ENCODE data around the gene C20orf144.
"Not testable (repeated sequence)": the region's sequence is repeated elsewhere in the genome, so short reads cannot be mapped to it uniquely, and the experiment has no call there.

C20orf144 gene

GRCh38 chr20:33662172-33662571, at the start of gene C20orf144:
Gene C20orf144, plus strand, starts transcription at chr20:33662327. Its CDS starts 19 bp downstream, at chr20:33662346.
- Mint-ChIP-seq H3K4me1 (peaks cover 25% of the 10 kb centered on the region), H3K9me3 (no peaks in the 10 kb centered on the region), H3K27me3 (no peaks in the 10 kb centered on the region), H3K4me3 (peak within 1 kb of the TSS; percentile 82), H3K36me3 (ENCODE audit: low read depth) (peaks cover 2% of the 10 kb centered on the region), H3K27ac (peak within 1 kb of the TSS; percentile 69)
- ATAC-seq, result no peak
- no peak for DNase-seq

GRCh38 chr20:33621717-33622400, 40.3 kb upstream of the C20orf144 start:
- no peaks in the 10 kb centered on the region for H3K27me3 Mint-ChIP-seq
- no peak overlapping the region for H3K27ac Mint-ChIP-seq
- ATAC-seq (no peak), DNase-seq (no peak)
- peaks cover 16% of the 10 kb centered on the region for H3K36me3 Mint-ChIP-seq (ENCODE audit: low read depth)
- H3K4me3 Mint-ChIP-seq, result no peak overlapping the region
- no peaks in the 10 kb centered on the region for H3K9me3 Mint-ChIP-seq
- H3K4me1 Mint-ChIP-seq, result peaks cover 11% of the 10 kb centered on the region

- H3K4me3 Mint-ChIP-seq, result no peak overlapping the region
- ATAC-seq, result no peak
- H3K36me3 Mint-ChIP-seq (ENCODE audit: low read depth), result peaks cover 16% of the 10 kb centered on the region
- H3K27ac Mint-ChIP-seq, result no peak overlapping the region
- H3K4me1 Mint-ChIP-seq, result peaks cover 11% of the 10 kb centered on the region
- DNase-seq, result no peak
- H3K27me3 Mint-ChIP-seq, result no peaks in the 10 kb centered on the region
- H3K9me3 Mint-ChIP-seq, result no peaks in the 10 kb centered on the region
Measured at GRCh38 chr20:33622705-33623365, 39.3 kb upstream of the C20orf144 start.

GRCh38 chr20:33624399-33624798, 37.7 kb upstream of the C20orf144 start:
- Mint-ChIP-seq H3K9me3 (no peaks in the 10 kb centered on the region), H3K27me3 (no peaks in the 10 kb centered on the region), H3K4me3 (no peak overlapping the region), H3K4me1 (peaks cover 11% of the 10 kb centered on the region), H3K36me3 (ENCODE audit: low read depth) (peaks cover 30% of the 10 kb centered on the region), H3K27ac (peak overlapping the region; percentile 44)
- ATAC-seq, result peak; percentile 68
- no peak for DNase-seq

GRCh38 chr20:33626190-33626589, 35.9 kb upstream of the C20orf144 start:
- ATAC-seq (no peak), DNase-seq (no peak)
- Mint-ChIP-seq H3K9me3 (no peaks in the 10 kb centered on the region), H3K27me3 (no peaks in the 10 kb centered on the region), H3K36me3 (ENCODE audit: low read depth) (peaks cover 38% of the 10 kb centered on the region), H3K27ac (no peak overlapping the region), H3K4me1 (peaks cover 11% of the 10 kb centered on the region), H3K4me3 (no peak overlapping the region)

- no peak overlapping the region for H3K4me3 Mint-ChIP-seq
- peaks cover 38% of the 10 kb centered on the region for H3K36me3 Mint-ChIP-seq (ENCODE audit: low read depth)
- H3K27ac Mint-ChIP-seq, result no peak overlapping the region
- DNase-seq (no peak), ATAC-seq (no peak)
- H3K4me1 Mint-ChIP-seq, result peaks cover 11% of the 10 kb centered on the region
- no peaks in the 10 kb centered on the region for H3K9me3 Mint-ChIP-seq
- no peaks in the 10 kb centered on the region for H3K27me3 Mint-ChIP-seq
Measured at GRCh38 chr20:33627577-33628216, 34.4 kb upstream of the C20orf144 start.

GRCh38 chr20:33629533-33629932, 32.6 kb upstream of the C20orf144 start:
- Mint-ChIP-seq H3K27ac (no peak overlapping the region), H3K9me3 (no peaks in the 10 kb centered on the region), H3K4me3 (no peak overlapping the region), H3K27me3 (no peaks in the 10 kb centered on the region), H3K36me3 (ENCODE audit: low read depth) (peaks cover 34% of the 10 kb centered on the region), H3K4me1 (peaks cover 6% of the 10 kb centered on the region)
- DNase-seq (no peak), ATAC-seq (no peak)

GRCh38 chr20:33629979-33630378, 32.1 kb upstream of the C20orf144 start:
- Mint-ChIP-seq H3K27me3 (no peaks in the 10 kb centered on the region), H3K4me3 (no peak overlapping the region), H3K27ac (peak overlapping the region; percentile 37), H3K4me1 (peaks cover 3% of the 10 kb centered on the region), H3K36me3 (ENCODE audit: low read depth) (peaks cover 33% of the 10 kb centered on the region), H3K9me3 (no peaks in the 10 kb centered on the region)
- DNase-seq, result no peak
- ATAC-seq, result no peak

GRCh38 chr20:33630507-33630906, 31.6 kb upstream of the C20orf144 start:
- Mint-ChIP-seq H3K4me1 (peaks cover 3% of the 10 kb centered on the region), H3K9me3 (no peaks in the 10 kb centered on the region), H3K27ac (peak overlapping the region; percentile 37)

GRCh38 chr20:33631910-33632309, 30.2 kb upstream of the C20orf144 start:
- ATAC-seq, H3K4me3 Mint-ChIP-seq, H3K9me3 Mint-ChIP-seq, H3K27ac Mint-ChIP-seq, H3K27me3 Mint-ChIP-seq, DNase-seq, H3K4me1 Mint-ChIP-seq: not testable (repeated sequence)
- peaks cover 27% of the 10 kb centered on the region for H3K36me3 Mint-ChIP-seq (ENCODE audit: low read depth)

More at GRCh38 chr20:33630507-33630906, 31.6 kb upstream of the C20orf144 start:
- ATAC-seq (no peak), DNase-seq (no peak)
- no peaks in the 10 kb centered on the region for H3K27me3 Mint-ChIP-seq
- H3K36me3 Mint-ChIP-seq (ENCODE audit: low read depth), result peaks cover 29% of the 10 kb centered on the region
- no peak overlapping the region for H3K4me3 Mint-ChIP-seq

- ATAC-seq, result no peak
- no peak for DNase-seq
- Mint-ChIP-seq H3K27me3 (no peaks in the 10 kb centered on the region), H3K4me3 (no peak overlapping the region), H3K36me3 (ENCODE audit: low read depth) (peaks cover 9% of the 10 kb centered on the region), H3K4me1 (peaks cover 3% of the 10 kb centered on the region), H3K9me3 (no peaks in the 10 kb centered on the region), H3K27ac (no peak overlapping the region)
Measured at GRCh38 chr20:33635341-33635740, 26.8 kb upstream of the C20orf144 start.

- H3K4me3 Mint-ChIP-seq, result no peak overlapping the region
- H3K9me3 Mint-ChIP-seq, result no peaks in the 10 kb centered on the region
- H3K27ac Mint-ChIP-seq, result no peak overlapping the region
- no peaks in the 10 kb centered on the region for H3K27me3 Mint-ChIP-seq
- ATAC-seq (no peak), DNase-seq (no peak)
- H3K4me1 Mint-ChIP-seq, result peaks cover 3% of the 10 kb centered on the region
- H3K36me3 Mint-ChIP-seq (ENCODE audit: low read depth), result peaks cover 4% of the 10 kb centered on the region
Measured at GRCh38 chr20:33636776-33637175, 25.4 kb upstream of the C20orf144 start.

GRCh38 chr20:33640287-33640686, 21.8 kb upstream of the C20orf144 start:
- no peak overlapping the region for H3K4me3 Mint-ChIP-seq
- no peaks in the 10 kb centered on the region for H3K27me3 Mint-ChIP-seq
- H3K27ac Mint-ChIP-seq, result no peak overlapping the region
- no peaks in the 10 kb centered on the region for H3K4me1 Mint-ChIP-seq
- no peaks in the 10 kb centered on the region for H3K9me3 Mint-ChIP-seq
- H3K36me3 Mint-ChIP-seq (ENCODE audit: low read depth), result peaks cover 4% of the 10 kb centered on the region
- ATAC-seq, result no peak
- no peak for DNase-seq

- no peaks in the 10 kb centered on the region for H3K27me3 Mint-ChIP-seq
- DNase-seq (no peak), ATAC-seq (no peak)
- H3K36me3 Mint-ChIP-seq (ENCODE audit: low read depth), result peaks cover 3% of the 10 kb centered on the region
- no peak overlapping the region for H3K4me3 Mint-ChIP-seq
- H3K27ac Mint-ChIP-seq, result peak overlapping the region; percentile 18
- peaks cover 11% of the 10 kb centered on the region for H3K4me1 Mint-ChIP-seq
- H3K9me3 Mint-ChIP-seq, result no peaks in the 10 kb centered on the region
Measured at GRCh38 chr20:33644313-33645071, 17.6 kb upstream of the C20orf144 start.
